Measurements from ENCODE around the gene CYP17A1. TPM values are rescaled to one million over a fixed set of nuclear protein-coding genes. Genes with fewer than 3 reads are reported as not detected.
A peak's percentile ranks its signal among the peaks of the same experiment; 100 is the strongest.

The CYP17A1 gene
- total RNA-seq, 1 donor: under 0.01 TPM

DNA sequence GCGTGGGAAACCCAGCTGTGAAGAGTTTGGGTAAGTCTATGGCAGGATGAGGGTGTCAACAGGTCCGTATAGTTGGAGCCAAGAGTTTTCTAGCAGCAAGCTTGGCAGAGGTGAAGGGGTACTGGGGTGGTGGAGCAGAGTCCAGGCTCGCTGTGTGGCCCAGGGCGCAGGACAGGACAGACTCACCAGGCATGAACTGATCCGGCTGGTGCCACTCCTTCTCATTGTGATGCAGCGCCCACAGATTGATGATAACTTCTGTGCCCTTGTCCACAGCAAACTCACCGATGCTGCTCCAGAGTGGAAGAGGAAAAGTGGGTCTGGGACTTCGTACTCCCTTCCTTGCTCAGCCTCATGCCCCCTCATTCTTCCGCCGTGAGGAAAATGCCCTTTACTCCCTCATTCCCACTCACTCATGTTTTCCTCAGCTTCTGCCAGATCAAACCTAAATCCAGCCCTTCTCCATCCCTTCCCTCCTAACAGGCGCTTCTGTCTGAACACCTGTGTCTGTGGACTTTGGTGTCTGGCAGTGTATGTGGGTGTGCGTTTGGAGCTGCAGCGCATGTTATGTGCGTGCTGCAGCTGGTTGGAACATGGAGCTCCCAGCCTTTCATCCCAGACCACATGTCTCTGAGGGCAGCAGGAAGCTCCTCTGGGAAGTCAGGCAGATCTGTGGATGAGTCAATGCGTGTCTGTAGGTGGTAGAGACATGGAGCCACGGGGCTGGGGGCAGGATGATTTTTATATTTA lies 5.7 kb downstream of the CYP17A1 start:
- peak; percentile 82 for DNase-seq (ENCODE audit: insufficient read length, low spot score, missing footprints)
- Histone ChIP-seq H4K20me1 (ENCODE audit: insufficient read depth, low read length) (no peaks in the 10 kb centered on the region), H3K27ac (ENCODE audit: low read depth, low read length) (no peak overlapping the region), H2AFZ (ENCODE audit: low read length) (no peak overlapping the region), H3K79me2 (ENCODE audit: insufficient read depth, low read length) (no peaks in the 10 kb centered on the region), H3K36me3 (ENCODE audit: insufficient read depth, low read length) (no peaks in the 10 kb centered on the region), H3K9me3 (ENCODE audit: low read depth, low read length) (no peaks in the 10 kb centered on the region), H3K4me1 (ENCODE audit: insufficient read depth, low read length) (peaks cover 3% of the 10 kb centered on the region), H3K4me2 (ENCODE audit: insufficient read depth, low read length) (no peak overlapping the region), H3K4me3 (ENCODE audit: insufficient read depth, low read length) (no peak overlapping the region), H3K27me3 (ENCODE audit: insufficient read depth, low read length) (no peaks in the 10 kb centered on the region)
- TF ChIP-seq, protein P1, sequence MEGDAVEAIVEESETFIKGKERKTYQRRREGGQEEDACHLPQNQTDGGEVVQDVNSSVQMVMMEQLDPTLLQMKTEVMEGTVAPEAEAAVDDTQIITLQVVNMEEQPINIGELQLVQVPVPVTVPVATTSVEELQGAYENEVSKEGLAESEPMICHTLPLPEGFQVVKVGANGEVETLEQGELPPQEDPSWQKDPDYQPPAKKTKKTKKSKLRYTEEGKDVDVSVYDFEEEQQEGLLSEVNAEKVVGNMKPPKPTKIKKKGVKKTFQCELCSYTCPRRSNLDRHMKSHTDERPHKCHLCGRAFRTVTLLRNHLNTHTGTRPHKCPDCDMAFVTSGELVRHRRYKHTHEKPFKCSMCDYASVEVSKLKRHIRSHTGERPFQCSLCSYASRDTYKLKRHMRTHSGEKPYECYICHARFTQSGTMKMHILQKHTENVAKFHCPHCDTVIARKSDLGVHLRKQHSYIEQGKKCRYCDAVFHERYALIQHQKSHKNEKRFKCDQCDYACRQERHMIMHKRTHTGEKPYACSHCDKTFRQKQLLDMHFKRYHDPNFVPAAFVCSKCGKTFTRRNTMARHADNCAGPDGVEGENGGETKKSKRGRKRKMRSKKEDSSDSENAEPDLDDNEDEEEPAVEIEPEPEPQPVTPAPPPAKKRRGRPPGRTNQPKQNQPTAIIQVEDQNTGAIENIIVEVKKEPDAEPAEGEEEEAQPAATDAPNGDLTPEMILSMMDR (IDR thresholded peaks at IDR 0.05; ENCODE audit: extremely low read depth, low read depth, low read length): no peak

DNA sequence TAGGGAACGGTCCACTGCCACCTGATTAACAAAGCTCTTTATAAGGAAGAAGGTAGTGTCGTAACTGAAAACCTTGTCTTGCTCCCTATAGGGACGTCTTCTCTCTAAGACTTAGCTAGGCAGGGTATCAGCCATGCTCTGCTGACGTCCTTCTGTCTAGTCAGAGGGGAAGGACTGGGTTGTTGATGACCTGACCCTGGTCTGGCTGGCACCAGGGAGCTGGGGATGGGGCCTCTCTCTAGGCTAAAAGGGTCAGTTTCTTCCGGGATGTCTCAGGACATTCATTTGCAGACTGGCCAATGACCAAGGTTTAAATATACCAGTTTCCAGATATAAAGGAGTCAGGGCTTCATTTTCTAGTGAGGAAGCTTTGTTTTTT lies 9.6 kb downstream of the CYP17A1 start:
- no peak for DNase-seq (ENCODE audit: insufficient read length, low spot score, missing footprints)
- H3K79me2 ChIP-seq (ENCODE audit: insufficient read depth, low read length): no peaks in the 10 kb centered on the region
- TF ChIP-seq, protein P1 (IDR thresholded peaks at IDR 0.05; ENCODE audit: extremely low read depth, low read depth, low read length): no peak
- no peak overlapping the region for H3K4me3 ChIP-seq (ENCODE audit: insufficient read depth, low read length)
- H3K9me3 ChIP-seq (ENCODE audit: low read depth, low read length): no peaks in the 10 kb centered on the region
- H3K27ac ChIP-seq (ENCODE audit: low read depth, low read length): no peak overlapping the region
- no peak overlapping the region for H3K4me2 ChIP-seq (ENCODE audit: insufficient read depth, low read length)
- no peaks in the 10 kb centered on the region for H3K4me1 ChIP-seq (ENCODE audit: insufficient read depth, low read length)
- H3K27me3 ChIP-seq (ENCODE audit: insufficient read depth, low read length): no peaks in the 10 kb centered on the region
- H3K36me3 ChIP-seq (ENCODE audit: insufficient read depth, low read length): no peaks in the 10 kb centered on the region
- H2AFZ ChIP-seq (ENCODE audit: low read length): no peak overlapping the region
- no peaks in the 10 kb centered on the region for H4K20me1 ChIP-seq (ENCODE audit: insufficient read depth, low read length)

DNA sequence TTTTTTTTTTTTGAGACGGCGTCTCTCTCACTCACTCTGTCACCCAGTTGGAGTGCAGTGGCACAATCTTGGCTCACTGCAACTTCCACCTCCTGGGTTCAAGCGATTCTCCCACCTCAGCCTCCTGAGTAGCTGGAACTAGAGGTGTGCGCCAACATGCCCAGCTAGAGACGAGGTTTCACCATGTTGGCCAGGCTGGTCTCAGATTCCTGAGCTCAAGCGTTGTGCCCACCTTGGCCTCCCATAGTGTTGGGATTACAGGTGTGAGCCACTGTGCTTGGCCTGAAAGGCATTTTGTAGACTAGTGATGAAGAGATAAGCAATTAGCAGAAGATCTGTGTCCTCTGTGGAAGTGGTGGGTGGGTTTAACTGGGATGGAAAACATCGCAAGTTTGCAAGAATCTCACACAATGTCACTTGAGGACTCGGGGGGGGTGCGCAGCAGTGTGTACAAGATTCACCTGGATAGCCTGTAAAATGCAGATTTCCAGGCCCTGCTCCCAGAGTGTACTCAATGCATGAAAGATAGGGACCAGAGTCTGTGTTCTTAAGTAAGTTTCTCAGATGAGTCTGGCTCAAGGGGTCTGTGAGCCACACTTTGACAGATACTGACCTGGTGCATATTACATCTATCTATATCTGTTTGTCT lies 10.9 kb downstream of the CYP17A1 start:
- Histone ChIP-seq H3K36me3 (ENCODE audit: insufficient read depth, low read length) (no peaks in the 10 kb centered on the region), H3K4me1 (ENCODE audit: insufficient read depth, low read length) (no peaks in the 10 kb centered on the region), H3K4me3 (ENCODE audit: insufficient read depth, low read length) (no peak overlapping the region), H3K79me2 (ENCODE audit: insufficient read depth, low read length) (no peaks in the 10 kb centered on the region), H2AFZ (ENCODE audit: low read length) (no peak overlapping the region), H3K27me3 (ENCODE audit: insufficient read depth, low read length) (no peaks in the 10 kb centered on the region), H3K27ac (ENCODE audit: low read depth, low read length) (no peak overlapping the region), H3K4me2 (ENCODE audit: insufficient read depth, low read length) (no peak overlapping the region), H4K20me1 (ENCODE audit: insufficient read depth, low read length) (no peaks in the 10 kb centered on the region), H3K9me3 (ENCODE audit: low read depth, low read length) (no peaks in the 10 kb centered on the region)
- TF ChIP-seq, protein P1 (IDR thresholded peaks at IDR 0.05; ENCODE audit: extremely low read depth, low read depth, low read length): no peak
- no peak for DNase-seq (ENCODE audit: insufficient read length, low spot score, missing footprints)

DNA sequence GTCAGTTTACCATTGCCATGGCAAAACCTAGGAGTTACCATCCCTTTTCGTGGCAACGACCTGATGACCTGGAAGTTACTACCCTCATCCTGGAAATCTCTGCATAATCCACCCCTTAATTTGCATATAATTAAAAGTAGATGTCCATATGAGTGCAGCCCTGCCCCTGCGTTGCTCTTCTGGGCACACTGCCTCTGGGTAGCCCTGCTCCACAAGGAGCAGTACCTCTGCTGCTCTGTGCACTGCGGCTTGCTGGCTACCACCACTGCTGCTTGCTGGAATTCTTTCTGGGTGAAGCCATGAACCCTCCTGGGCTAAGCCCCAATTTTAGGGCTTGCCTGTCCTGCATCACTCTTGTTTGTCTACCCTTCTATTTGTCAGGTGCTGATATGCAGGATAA lies 12.5 kb downstream of the CYP17A1 start:
- DNase-seq (ENCODE audit: insufficient read length, low spot score, missing footprints): no peak
- Histone ChIP-seq H3K4me1 (ENCODE audit: insufficient read depth, low read length) (no peaks in the 10 kb centered on the region), H3K27ac (ENCODE audit: low read depth, low read length) (no peak overlapping the region), H3K4me2 (ENCODE audit: insufficient read depth, low read length) (no peak overlapping the region), H3K4me3 (ENCODE audit: insufficient read depth, low read length) (no peak overlapping the region), H4K20me1 (ENCODE audit: insufficient read depth, low read length) (no peaks in the 10 kb centered on the region), H3K9me3 (ENCODE audit: low read depth, low read length) (no peaks in the 10 kb centered on the region), H3K27me3 (ENCODE audit: insufficient read depth, low read length) (no peaks in the 10 kb centered on the region), H3K36me3 (ENCODE audit: insufficient read depth, low read length) (no peaks in the 10 kb centered on the region), H2AFZ (ENCODE audit: low read length) (no peak overlapping the region), H3K79me2 (ENCODE audit: insufficient read depth, low read length) (no peaks in the 10 kb centered on the region)
- TF ChIP-seq, protein P1 (IDR thresholded peaks at IDR 0.05; ENCODE audit: extremely low read depth, low read depth, low read length): no peak

Measured in osteoblast (primary cell).